IPS-18a (cell line): Measurements from ENCODE around the gene PLD1.

ENCODE experiments used
- H3K27ac ChIP-seq: one replicate; pipeline ENCODE4 v1.5.1; 2013; ENCODE audit warnings: low read length
- H3K27me3 ChIP-seq: one replicate; pipeline ENCODE4 v1.6.1; 2013; ENCODE audit warnings: mild to moderate bottlenecking, low read length; ENCODE audit not compliant: control insufficient read depth, insufficient read depth
- H3K36me3 ChIP-seq: one replicate; pipeline ENCODE4 v1.6.1; 2013; ENCODE audit warnings: low read depth, low read length; ENCODE audit not compliant: control insufficient read depth
- H3K4me1 ChIP-seq: one replicate; pipeline ENCODE4 v1.6.1; 2013; ENCODE audit warnings: low read depth, low read length; ENCODE audit not compliant: control insufficient read depth
- H3K4me3 ChIP-seq: one replicate; pipeline ENCODE4 v1.5.1; 2013; ENCODE audit warnings: low read length
- H3K9ac ChIP-seq: one replicate; pipeline ENCODE4 v1.6.1; 2013; ENCODE audit warnings: mild to moderate bottlenecking, low read length, moderate library complexity
- H3K9me3 ChIP-seq: one replicate; pipeline ENCODE4 v1.6.1; 2013; ENCODE audit warnings: low read depth, low read length; ENCODE audit not compliant: control insufficient read depth

PLD1 gene

GRCh38 chr3:171846597-171846996, 36.3 kb upstream of the PLD1 start:
- Histone ChIP-seq H3K9ac (no peak overlapping the region), H3K27ac (no peak overlapping the region), H3K4me3 (no peak overlapping the region)

GRCh38 chr3:171845481-171846284, 35.4 kb upstream of the PLD1 start:
- no peaks in the 10 kb centered on the region for H3K9me3 ChIP-seq
- H3K9ac ChIP-seq = no peak overlapping the region
- peaks cover 12% of the 10 kb centered on the region for H3K4me1 ChIP-seq
- H3K4me3 ChIP-seq = no peak overlapping the region
- no peaks in the 10 kb centered on the region for H3K27me3 ChIP-seq
- H3K36me3 ChIP-seq = no peaks in the 10 kb centered on the region
- H3K27ac ChIP-seq = no peak overlapping the region

More at GRCh38 chr3:171846597-171846996, 36.3 kb upstream of the PLD1 start:
- H3K27me3 ChIP-seq = no peaks in the 10 kb centered on the region
- peaks cover 11% of the 10 kb centered on the region for H3K4me1 ChIP-seq
- no peaks in the 10 kb centered on the region for H3K9me3 ChIP-seq
- no peaks in the 10 kb centered on the region for H3K36me3 ChIP-seq

- Histone ChIP-seq H3K4me3 (no peak overlapping the region), H3K4me1 (peaks cover 16% of the 10 kb centered on the region), H3K27me3 (no peaks in the 10 kb centered on the region), H3K27ac (no peak overlapping the region), H3K9me3 (no peaks in the 10 kb centered on the region), H3K36me3 (no peaks in the 10 kb centered on the region), H3K9ac (no peak overlapping the region)
Observed at GRCh38 chr3:171844873-171845272, 34.6 kb upstream of the PLD1 start.

- peaks cover 26% of the 10 kb centered on the region for H3K4me1 ChIP-seq
- H3K36me3 ChIP-seq = no peaks in the 10 kb centered on the region
- no peaks in the 10 kb centered on the region for H3K27me3 ChIP-seq
- H3K9ac ChIP-seq = no peak within 1 kb of the TSS
- H3K4me3 ChIP-seq = no peak within 1 kb of the TSS
- H3K27ac ChIP-seq = no peak within 1 kb of the TSS
- H3K9me3 ChIP-seq = no peaks in the 10 kb centered on the region
Observed at GRCh38 chr3:171842864-171843518, 32.7 kb upstream of the PLD1 start, which contains the start of gene TMEM212. TMEM212 (plus strand) TSS chr3:171843349; CDS start chr3:171843384, 35 bp downstream.

GRCh38 chr3:171841620-171842000, 31.3 kb upstream of the PLD1 start:
- no peak overlapping the region for H3K9ac ChIP-seq
- H3K4me1 ChIP-seq = peaks cover 26% of the 10 kb centered on the region
- H3K9me3 ChIP-seq = no peaks in the 10 kb centered on the region
- H3K27ac ChIP-seq = no peak overlapping the region
- no peaks in the 10 kb centered on the region for H3K27me3 ChIP-seq
- no peaks in the 10 kb centered on the region for H3K36me3 ChIP-seq
- no peak overlapping the region for H3K4me3 ChIP-seq

- no peak overlapping the region for H3K9ac ChIP-seq
- no peaks in the 10 kb centered on the region for H3K9me3 ChIP-seq
- H3K4me3 ChIP-seq = no peak overlapping the region
- H3K36me3 ChIP-seq = no peaks in the 10 kb centered on the region
- H3K27me3 ChIP-seq = no peaks in the 10 kb centered on the region
- H3K4me1 ChIP-seq = peaks cover 26% of the 10 kb centered on the region
- H3K27ac ChIP-seq = no peak overlapping the region
Observed at GRCh38 chr3:171840811-171841619, 30.7 kb upstream of the PLD1 start.

GRCh38 chr3:171840445-171840810, 30.1 kb upstream of the PLD1 start:
- Histone ChIP-seq H3K36me3 (no peaks in the 10 kb centered on the region), H3K27me3 (no peaks in the 10 kb centered on the region), H3K27ac (no peak overlapping the region), H3K9ac (no peak overlapping the region), H3K9me3 (no peaks in the 10 kb centered on the region), H3K4me3 (no peak overlapping the region), H3K4me1 (peaks cover 26% of the 10 kb centered on the region)

GRCh38 chr3:171839270-171839669, 29.0 kb upstream of the PLD1 start:
- no peak overlapping the region for H3K27ac ChIP-seq
- no peaks in the 10 kb centered on the region for H3K9me3 ChIP-seq
- no peaks in the 10 kb centered on the region for H3K36me3 ChIP-seq
- no peak overlapping the region for H3K9ac ChIP-seq
- peaks cover 26% of the 10 kb centered on the region for H3K4me1 ChIP-seq
- H3K4me3 ChIP-seq = no peak overlapping the region
- no peaks in the 10 kb centered on the region for H3K27me3 ChIP-seq

- no peak overlapping the region for H3K27ac ChIP-seq
- H3K4me3 ChIP-seq = no peak overlapping the region
- H3K36me3 ChIP-seq = no peaks in the 10 kb centered on the region
- H3K4me1 ChIP-seq = peaks cover 26% of the 10 kb centered on the region
- H3K9me3 ChIP-seq = no peaks in the 10 kb centered on the region
- H3K27me3 ChIP-seq = no peaks in the 10 kb centered on the region
- H3K9ac ChIP-seq = no peak overlapping the region
Observed at GRCh38 chr3:171838218-171838720, 28.0 kb upstream of the PLD1 start.

- no peak overlapping the region for H3K27ac ChIP-seq
- no peak overlapping the region for H3K9ac ChIP-seq
- no peaks in the 10 kb centered on the region for H3K9me3 ChIP-seq
- H3K4me3 ChIP-seq = no peak overlapping the region
- peaks cover 20% of the 10 kb centered on the region for H3K4me1 ChIP-seq
- no peaks in the 10 kb centered on the region for H3K27me3 ChIP-seq
- H3K36me3 ChIP-seq = no peaks in the 10 kb centered on the region
Observed at GRCh38 chr3:171837698-171838097, 27.4 kb upstream of the PLD1 start.

- Histone ChIP-seq H3K36me3 (no peaks in the 10 kb centered on the region), H3K9me3 (no peaks in the 10 kb centered on the region), H3K4me1 (peaks cover 19% of the 10 kb centered on the region), H3K27me3 (no peaks in the 10 kb centered on the region), H3K27ac (no peak overlapping the region), H3K9ac (no peak overlapping the region), H3K4me3 (no peak overlapping the region)
Observed at GRCh38 chr3:171836855-171837254, 26.6 kb upstream of the PLD1 start.
